Gastrocnemius medialis (tissue), 4 donors: ENCODE data around the gene KIAA0930.

ENCODE experiments used
- CTCF ChIP-seq, 5 experiments: fragments of 450-650 bp in 3 of 5; fragments of 200-600 bp in 2 of 5; sonication (generic) in 2 of 5; IDR thresholded peaks in 4 of 5; conservative IDR thresholded peaks in 1 of 5; 1 replicate in 4 of 5; 2 replicates in 1 of 5; pipeline ENCODE4 v1.5.1; 2016 to 2019; ENCODE audit warnings: antibody characterized with exemption in 5 of 5, mild to moderate bottlenecking in 3 of 5, moderate library complexity in 3 of 5
- POLR2A ChIP-seq, 2 donors: fragments of 450-650 bp; IDR thresholded peaks; one replicate each; pipeline ENCODE4 v1.6.1; 2017; ENCODE audit warnings: antibody characterized with exemption in 2 of 2, mild to moderate bottlenecking in 2 of 2, moderate library complexity in 2 of 2

GRCh38 chr22:45224988-45225731, 15.5 kb downstream of the KIAA0930 start:
- TF ChIP-seq CTCF (IDR thresholded peaks at IDR 0.05 in 4 of 5, conservative IDR thresholded peaks at IDR 0.05 in 1 of 5): no peak
- no peak for TF ChIP-seq POLR2A (IDR thresholded peaks at IDR 0.05)
